Measurements from ENCODE around the gene HP.

DNA sequence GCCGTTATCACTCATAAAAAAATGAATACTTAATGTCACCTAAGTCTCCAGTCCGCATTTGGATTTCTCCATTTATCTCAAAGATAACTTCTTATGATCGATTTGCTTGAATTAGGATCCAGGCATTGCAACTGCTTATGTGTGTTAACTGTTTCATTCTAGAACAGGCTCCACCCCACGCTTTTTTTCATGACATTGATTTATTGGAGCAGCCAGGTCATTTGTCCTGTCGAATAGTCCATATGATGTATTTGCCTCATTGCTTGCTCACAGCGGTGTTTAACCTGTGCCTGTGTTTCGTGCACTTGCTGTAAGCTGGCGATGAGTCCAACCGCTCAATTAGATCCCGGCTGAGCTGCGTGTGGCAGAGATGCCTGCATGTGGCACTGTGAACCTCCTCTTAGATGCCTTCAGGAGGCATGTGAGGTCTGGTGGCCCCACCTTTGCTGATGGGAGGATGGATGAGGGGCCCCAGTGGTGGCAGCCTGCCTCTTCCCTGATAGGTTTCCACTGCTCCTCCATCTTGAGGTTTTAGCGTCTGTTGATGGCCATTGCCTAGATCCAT, 55.7 kb downstream of the HP start:
- no peak for TF ChIP-seq CTCF (conservative IDR thresholded peaks at IDR 0.05)
- TF ChIP-seq EZH2 (IDR thresholded peaks at IDR 0.05; ENCODE audit: low read depth) = no peak

Data from PC-9 (cell line).